HFF-Myc (cell line): ENCODE measurements around the gene EPAS1.
A peak's percentile ranks its signal among the peaks of the same experiment; 100 is the strongest.

Source experiments
- DNase-seq: peaks from one replicate; pipeline ENCODE4 v3.0.0-alpha.2; 2011; ENCODE audit warnings: low read depth; ENCODE audit errors: extremely low read depth
- H3K4me3 ChIP-seq: replicated peaks from 2 replicates; pipeline ENCODE4 v1.5.1; 2011; ENCODE audit warnings: low read depth, mild to moderate bottlenecking, control low read depth, low read length
- CTCF ChIP-seq: IDR thresholded peaks from 2 replicates; pipeline ENCODE4 v1.5.1; 2012; ENCODE audit warnings: mild to moderate bottlenecking, low read depth, low read length, control low read depth; ENCODE audit errors: missing control alignments

Gene EPAS1

DNA sequence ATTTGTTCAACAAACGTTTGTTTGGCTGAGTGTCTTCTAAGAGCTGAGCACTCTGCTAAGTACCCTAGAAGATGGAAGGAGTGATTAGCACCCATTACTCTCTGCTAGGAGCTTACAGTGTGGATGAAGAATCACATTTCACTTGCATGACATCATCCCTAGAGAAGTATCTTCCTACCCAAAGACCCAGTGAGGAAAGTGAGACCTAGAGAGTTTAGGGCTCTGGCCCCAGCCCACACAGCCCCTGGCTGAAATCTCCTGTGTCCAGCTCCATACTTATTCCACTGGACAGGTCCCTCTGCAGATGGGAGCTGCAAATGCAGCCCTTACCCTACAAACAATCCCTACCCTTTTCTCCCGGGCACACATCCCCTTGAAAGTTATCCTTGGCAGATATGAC, 26.8 kb upstream of the EPAS1 start:
- no peak for DNase-seq
- H3K4me3 ChIP-seq, result no peak overlapping the region
- TF ChIP-seq CTCF, result no peak

- TF ChIP-seq CTCF, result no peak
- DNase-seq, result no peak
- H3K4me3 ChIP-seq, result no peak overlapping the region
Measured at GRCh38 chr2:46273225-46273863, 23.9 kb upstream of the EPAS1 start.

DNA sequence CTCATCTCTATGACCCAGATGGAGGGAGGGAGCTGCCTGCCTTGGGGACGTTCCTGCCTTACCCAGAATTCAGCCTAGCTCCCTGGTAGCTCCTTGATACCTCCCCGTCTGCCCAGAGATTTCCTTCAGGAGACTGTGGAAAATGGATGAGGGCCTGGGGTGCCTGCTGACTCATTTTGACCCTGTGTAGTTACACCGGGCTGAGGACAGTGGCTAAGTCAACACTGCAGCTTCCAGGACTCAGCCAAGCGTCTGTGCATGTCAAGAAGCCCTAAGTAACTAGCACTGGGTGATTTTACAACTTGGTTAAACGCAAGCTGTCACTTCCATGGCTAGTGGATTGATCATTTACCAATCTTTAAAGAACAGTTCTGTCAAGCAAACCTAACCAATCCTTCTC, 23.3 kb upstream of the EPAS1 start:
- DNase-seq, result no peak
- no peak overlapping the region for H3K4me3 ChIP-seq
- no peak for TF ChIP-seq CTCF

- H3K4me3 ChIP-seq, result no peak overlapping the region
- TF ChIP-seq CTCF, result no peak
- no peak for DNase-seq
Measured at GRCh38 chr2:46274586-46274985, 22.6 kb upstream of the EPAS1 start.

DNA sequence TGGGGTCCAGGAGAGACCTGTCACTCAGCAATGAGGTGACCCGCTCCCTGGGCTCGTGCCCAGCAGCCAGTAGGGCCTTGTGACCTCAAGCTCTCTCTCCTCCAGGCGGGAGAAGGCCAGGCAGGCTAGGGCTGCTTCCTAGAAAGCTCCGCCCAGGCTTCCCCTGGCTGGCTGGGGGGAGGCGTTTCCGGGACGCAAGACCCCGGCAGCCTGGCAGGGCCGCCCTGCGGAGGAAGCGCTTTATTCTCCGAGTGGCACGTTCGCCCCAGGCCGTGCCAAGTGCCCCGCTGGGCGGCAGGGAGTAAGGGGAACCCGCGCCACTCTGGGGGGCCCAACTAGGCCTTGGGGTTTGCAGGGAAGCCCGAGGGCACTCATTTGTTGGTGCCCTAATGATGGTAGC, 21.2 kb upstream of the EPAS1 start:
- no peak for TF ChIP-seq CTCF
- DNase-seq, result no peak
- no peak overlapping the region for H3K4me3 ChIP-seq

GRCh38 chr2:46276642-46277041, 20.6 kb upstream of the EPAS1 start:
- H3K4me3 ChIP-seq, result no peak overlapping the region
- TF ChIP-seq CTCF, result peak; percentile 35
- no peak for DNase-seq

DNA sequence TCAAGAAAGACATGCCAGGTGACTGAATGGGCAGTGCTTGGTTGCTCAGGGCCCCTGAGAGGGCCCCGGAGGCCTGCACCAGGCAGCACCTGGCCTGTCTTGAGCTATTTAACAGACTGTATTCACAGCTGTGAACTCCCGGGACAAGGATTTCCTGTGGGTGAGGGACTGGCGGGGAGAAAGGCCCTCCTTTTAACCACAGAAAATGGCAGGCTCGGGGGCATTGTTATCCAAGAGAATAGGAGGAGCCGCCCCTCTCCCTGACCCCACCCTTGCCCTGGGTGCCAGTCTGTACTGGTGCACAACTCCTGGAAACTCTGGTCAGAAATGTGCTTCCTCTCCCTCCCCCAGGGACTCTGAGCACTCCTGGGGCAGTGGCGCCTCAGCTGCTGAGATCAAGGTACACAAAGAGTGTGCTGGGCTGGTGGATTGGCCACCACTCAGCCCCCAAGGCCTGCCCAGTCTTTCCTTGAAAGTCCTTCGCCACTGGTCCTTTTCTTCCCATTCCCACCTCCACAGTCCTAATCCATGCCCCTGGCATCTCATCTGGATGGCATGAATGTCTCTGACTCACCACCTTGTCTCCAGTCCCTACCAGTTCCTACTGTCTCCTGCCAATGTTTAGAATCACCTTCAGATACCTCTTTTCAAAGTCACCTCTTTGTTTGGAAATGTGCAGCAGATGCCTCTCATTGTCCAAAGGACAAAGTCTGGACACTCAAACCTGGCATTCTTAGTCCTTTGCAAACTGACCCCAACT, 19.6 kb upstream of the EPAS1 start:
- TF ChIP-seq CTCF, result no peak
- no peak for DNase-seq
- no peak overlapping the region for H3K4me3 ChIP-seq
